Naive thymus-derived CD4-positive, alpha-beta T cell (primary cell): ENCODE results near the gene SIPA1L3. TPM values are rescaled to one million over a fixed set of nuclear protein-coding genes. Genes with fewer than 3 reads are reported as not detected.
A peak's percentile ranks its signal among the peaks of the same experiment; 100 is the strongest.

Source experiments
- ATAC-seq: fragments of 150-1000 bp; cut with Tn5 transposase; 2 replicates; pipeline ENCODE4 v1.10.0; 2021; ENCODE audit warnings: mild to moderate bottlenecking, moderate library complexity
- CTCF ChIA-PET: fragments of 350-600 bp; sonication (Branson Sonifier 250); formaldehyde crosslinking; loops from one replicate; lab custom pipeline; 2021; ENCODE audit warnings: antibody characterized with exemption; lab: Charles Lee
- POLR2A ChIA-PET: fragments of 350-600 bp; sonication (Branson Sonifier 250); formaldehyde crosslinking; loops from one replicate; lab custom pipeline; 2021; ENCODE audit warnings: antibody characterized with exemption, inconsistent platforms; lab: Charles Lee
- DNase-seq, 9 donors: peaks; one replicate each; pipeline versions ENCODE4 v3.0.0 to v3.0.0-alpha.2; 2020 to 2022; ENCODE audit warnings: mixed read lengths in 1 of 9
- H3K27ac ChIP-seq: one replicate; pipeline ENCODE4 v1.7.0; 2013; ENCODE audit warnings: mild to moderate bottlenecking, low read depth, low read length, moderate library complexity
- H3K27me3 ChIP-seq, 2 donors: one replicate each; pipeline ENCODE4 v1.7.0; 2013; ENCODE audit warnings: low read length in 2 of 2, mild to moderate bottlenecking in 2 of 2, moderate library complexity in 2 of 2; ENCODE audit not compliant: control insufficient read depth in 2 of 2, insufficient read depth in 2 of 2
- H3K36me3 ChIP-seq, 3 experiments: 1 replicate in 2 of 3; 2 replicates in 1 of 3; pipeline ENCODE4 v1.7.0; 2013; ENCODE audit warnings: low read length in 3 of 3, mild to moderate bottlenecking in 3 of 3, moderate library complexity in 1 of 3; ENCODE audit not compliant: insufficient read depth in 3 of 3, control insufficient read depth in 2 of 3
- H3K4me1 ChIP-seq, 2 donors: one replicate each; pipeline ENCODE4 v1.7.0; 2013; ENCODE audit warnings: low read length in 2 of 2, mild to moderate bottlenecking in 2 of 2, moderate library complexity in 1 of 2; ENCODE audit not compliant: control insufficient read depth in 2 of 2, insufficient read depth in 2 of 2
- H3K4me3 ChIP-seq: 2 replicates; pipeline ENCODE4 v1.7.0; 2013; ENCODE audit warnings: mild to moderate bottlenecking, low read length
- H3K9me3 ChIP-seq, 3 experiments: 1 replicate in 2 of 3; 2 replicates in 1 of 3; pipeline ENCODE4 v1.7.0; 2013; ENCODE audit warnings: low read length in 3 of 3; ENCODE audit not compliant: control insufficient read depth in 2 of 3
- H3K27ac Mint-ChIP-seq, 9 donors: one replicate each; pipeline ENCODE4 v1.8.0; 2020 to 2022; ENCODE audit warnings: mixed read lengths in 9 of 9, mild to moderate bottlenecking in 8 of 9, moderate library complexity in 5 of 9, inconsistent platforms in 2 of 9
- H3K27me3 Mint-ChIP-seq, 5 donors: one replicate each; pipeline ENCODE4 v1.8.0; 2021 to 2022; ENCODE audit warnings: mixed read lengths in 5 of 5, mild to moderate bottlenecking in 1 of 5
- H3K36me3 Mint-ChIP-seq, 5 donors: one replicate each; pipeline ENCODE4 v1.8.0; 2020 to 2022; ENCODE audit warnings: mixed read lengths in 5 of 5, mild to moderate bottlenecking in 3 of 5, inconsistent platforms in 1 of 5
- H3K4me1 Mint-ChIP-seq, 7 donors: one replicate each; pipeline ENCODE4 v1.8.0; 2020 to 2022; ENCODE audit warnings: mixed read lengths in 7 of 7, mild to moderate bottlenecking in 3 of 7, inconsistent platforms in 1 of 7
- H3K4me3 Mint-ChIP-seq, 10 donors: one replicate each; pipeline ENCODE4 v1.8.0; 2020 to 2022; ENCODE audit warnings: mild to moderate bottlenecking in 10 of 10, mixed read lengths in 10 of 10, moderate library complexity in 6 of 10, inconsistent platforms in 2 of 10
- H3K9me3 Mint-ChIP-seq, 11 donors: one replicate each; pipeline ENCODE4 v1.8.0; 2020 to 2022; ENCODE audit warnings: mixed read lengths in 11 of 11, mild to moderate bottlenecking in 4 of 11, inconsistent platforms in 1 of 11, moderate library complexity in 1 of 11
- intact Hi-C, 2 donors: fragments of 100-400 bp; cut with micrococcal nuclease; formaldehyde crosslinking; loops; one replicate each; pipeline ENCODE4 v1.15.1; 2023
- polyA plus RNA-seq, 2 donors: library from polyadenylated mRNA; unstranded; fragments of 300-500 nt; fragmentation: Illumina TruSeq; gene quantifications; one replicate each; pipeline ENCODE4 v1.2.3, GENCODE V29; 2021
- total RNA-seq, 6 experiments: library from RNA in 5 of 6; stranded (reverse) in 5 of 6; gene quantifications; 1 replicate in 5 of 6; 2 replicates in 1 of 6; pipeline ENCODE4 v1.2.3 and lab custom pipeline; 2021 to 2026

SIPA1L3 gene
- total and polyA plus RNA-seq, 7 experiments from 2014 or later = 0.91 to 38.7 (median 22.5) TPM

DNA sequence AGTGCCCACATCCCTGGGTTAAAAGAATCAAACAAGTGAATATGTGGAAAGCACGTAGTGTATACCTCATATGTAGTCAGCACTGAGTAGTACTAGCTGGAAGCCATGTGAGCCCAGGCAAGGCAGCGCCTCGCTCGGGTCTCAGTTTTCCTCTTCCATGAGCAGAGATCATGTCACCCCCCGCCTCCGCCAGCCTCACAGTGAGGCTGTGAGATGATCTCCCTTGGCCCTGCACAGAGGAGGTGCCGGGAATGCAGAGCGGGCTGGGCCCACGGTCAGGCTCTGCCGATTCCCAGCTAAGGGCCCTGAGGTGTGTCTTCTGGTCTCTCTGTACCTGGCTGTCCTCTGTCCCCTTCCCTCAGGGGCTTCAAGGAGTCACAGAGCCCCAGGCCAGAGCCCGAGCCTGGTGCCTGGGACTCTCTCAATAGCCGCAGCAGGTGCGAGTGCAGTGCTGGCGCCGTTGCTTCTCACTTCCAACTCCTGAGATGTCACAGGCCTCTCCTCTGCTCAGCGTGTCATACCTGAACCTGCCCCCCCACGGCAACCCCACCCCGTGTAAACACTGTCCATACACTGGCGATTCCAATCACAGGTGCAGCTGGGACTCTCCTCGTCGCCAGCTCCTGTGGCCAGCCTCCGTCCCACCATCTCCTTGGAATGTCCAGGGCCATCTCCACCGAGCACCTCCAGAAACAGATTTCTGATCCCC is 290.1 kb downstream of the SIPA1L3 start:
- DNase-seq (no peak), ATAC-seq (no peak)
- intact Hi-C loops = no loop called here
- Histone ChIP-seq H3K4me1 (no peaks in the 10 kb centered on the region), H3K27me3 (no peaks in the 10 kb centered on the region), H3K9me3 (no peaks in the 10 kb centered on the region), H3K36me3 (peaks cover 0 to 38% (median 0%) of the 10 kb centered on the region in 3 experiments), H3K27ac (no peak overlapping the region), H3K4me3 (no peak overlapping the region)
- H3K9me3 Mint-ChIP-seq = peaks cover 0 to 8% (median 0%) of the 10 kb centered on the region in 11 donors
- H3K4me1 Mint-ChIP-seq = peaks cover 0 to 6% (median 0%) of the 10 kb centered on the region in 7 donors
- POLR2A ChIA-PET = no interaction called here
- H3K27me3 Mint-ChIP-seq = no peaks in the 10 kb centered on the region
- no peak overlapping the region for H3K4me3 Mint-ChIP-seq
- H3K36me3 Mint-ChIP-seq = peaks cover 5 to 61% (median 20%) of the 10 kb centered on the region in 5 donors
- H3K27ac Mint-ChIP-seq = no peak overlapping the region
- CTCF ChIA-PET = no interaction called here

DNA sequence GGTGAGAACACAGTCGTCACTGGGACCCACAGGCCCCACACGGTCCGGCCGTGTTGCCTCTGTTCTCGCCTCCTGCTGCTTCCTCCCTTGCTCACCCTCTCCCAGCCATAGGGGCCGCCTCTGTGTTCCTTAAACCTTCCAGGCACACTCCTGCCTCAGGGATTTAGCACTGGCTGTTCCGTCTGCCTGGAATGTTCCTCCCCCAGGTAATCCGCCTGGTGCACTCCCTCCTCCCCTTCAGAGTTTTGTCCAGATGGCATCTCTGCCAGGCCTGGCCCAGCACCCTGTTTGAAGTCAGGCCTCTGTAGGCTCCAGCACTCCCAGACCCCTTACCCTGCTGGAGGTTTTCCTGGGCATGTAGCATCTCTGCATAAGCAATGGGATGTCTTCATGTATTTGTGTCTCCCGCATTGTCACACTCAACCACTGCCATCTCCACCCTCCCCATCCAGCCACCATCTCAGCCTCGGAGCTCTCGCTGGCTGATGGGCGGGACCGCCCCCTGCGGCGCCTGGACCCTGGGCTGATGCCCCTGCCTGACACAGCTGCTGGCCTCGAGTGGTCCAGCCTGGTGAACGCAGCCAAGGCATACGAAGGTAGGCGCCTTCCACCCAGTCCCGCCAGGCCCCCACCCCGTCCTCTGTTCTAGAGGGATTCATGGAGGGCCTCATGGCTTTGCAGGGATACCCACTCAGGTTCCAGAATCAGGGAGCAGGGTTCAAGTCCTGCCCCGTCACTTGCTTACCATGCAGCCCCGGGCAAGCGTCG is 291.1 kb downstream of the SIPA1L3 start:
- CTCF ChIA-PET = no interaction called here
- intact Hi-C loops = no loop called here
- no peaks in the 10 kb centered on the region for H3K27me3 Mint-ChIP-seq
- H3K4me1 Mint-ChIP-seq = peaks cover 0 to 6% (median 0%) of the 10 kb centered on the region in 7 donors
- no peak for ATAC-seq
- Histone ChIP-seq H3K27ac (no peak overlapping the region), H3K9me3 (no peaks in the 10 kb centered on the region), H3K4me3 (no peak overlapping the region), H3K36me3 (peaks cover 0 to 39% (median 0%) of the 10 kb centered on the region in 3 experiments), H3K4me1 (no peaks in the 10 kb centered on the region), H3K27me3 (no peaks in the 10 kb centered on the region)
- DNase-seq = no peak
- H3K4me3 Mint-ChIP-seq = peak overlapping the region in 1 of 10 donors; percentile 19
- POLR2A ChIA-PET = no interaction called here
- peaks cover 5 to 64% (median 25%) of the 10 kb centered on the region in 5 donors for H3K36me3 Mint-ChIP-seq
- H3K27ac Mint-ChIP-seq = peak overlapping the region in 1 of 9 donors; percentile 65
- H3K9me3 Mint-ChIP-seq = peaks cover 0 to 8% (median 0%) of the 10 kb centered on the region in 11 donors

DNA sequence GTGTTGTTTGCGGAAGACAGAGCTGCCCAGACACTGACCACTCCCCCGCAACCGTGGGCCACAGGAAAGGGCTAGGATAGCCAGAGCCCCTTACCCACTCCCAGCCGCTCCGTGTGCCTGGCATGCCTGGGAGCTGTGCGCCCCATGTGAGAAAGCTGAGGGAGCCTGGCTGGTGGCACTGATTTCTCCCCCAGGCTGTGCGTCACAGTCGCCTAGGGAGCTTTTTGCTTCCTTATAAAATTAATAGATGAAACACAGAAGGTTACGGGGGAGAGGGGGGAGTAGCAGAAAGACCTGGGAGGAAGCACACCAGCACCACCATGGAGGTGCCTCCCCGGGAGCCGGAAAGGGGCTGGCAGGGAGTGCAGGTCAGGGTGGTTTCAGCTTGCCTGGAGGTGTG is 292.3 kb downstream of the SIPA1L3 start:
- Mint-ChIP-seq H3K27ac (no peak overlapping the region), H3K9me3 (peaks cover 0 to 8% (median 0%) of the 10 kb centered on the region in 11 donors), H3K4me3 (no peak overlapping the region), H3K27me3 (no peaks in the 10 kb centered on the region), H3K36me3 (peaks cover 5 to 63% (median 28%) of the 10 kb centered on the region in 5 donors), H3K4me1 (peaks cover 0 to 6% (median 0%) of the 10 kb centered on the region in 7 donors)
- Histone ChIP-seq H3K4me3 (no peak overlapping the region), H3K4me1 (no peaks in the 10 kb centered on the region), H3K27me3 (no peaks in the 10 kb centered on the region), H3K36me3 (peaks cover 0 to 49% (median 0%) of the 10 kb centered on the region in 3 experiments), H3K27ac (no peak overlapping the region), H3K9me3 (no peaks in the 10 kb centered on the region)
- intact Hi-C loops = no loop called here
- ChIA-PET CTCF (no interaction called here), POLR2A (no interaction called here)
- no peak for ATAC-seq
- no peak for DNase-seq

DNA sequence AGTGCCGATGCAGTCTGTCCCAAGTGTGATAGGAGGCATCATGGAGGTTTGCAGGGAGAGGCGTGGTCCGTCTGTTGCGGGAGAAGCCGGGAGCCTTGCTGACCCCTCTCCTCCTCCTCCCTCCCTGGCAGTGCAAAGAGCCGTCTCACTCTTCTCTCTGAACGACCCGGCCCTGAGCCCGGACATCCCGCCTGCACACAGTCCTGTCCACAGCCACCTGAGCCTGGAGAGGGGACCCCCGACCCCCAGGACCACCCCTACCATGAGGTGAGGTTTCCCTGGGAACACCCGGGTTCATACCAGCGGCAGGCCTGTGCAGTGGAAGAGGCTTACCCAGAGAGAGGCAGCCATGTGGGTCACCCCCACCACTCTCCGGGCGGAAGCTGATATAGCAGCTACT is 294.7 kb downstream of the SIPA1L3 start:
- ChIA-PET CTCF (no interaction called here), POLR2A (no interaction called here)
- Histone ChIP-seq H3K4me1 (no peaks in the 10 kb centered on the region), H3K36me3 (peaks cover 0 to 65% (median 0%) of the 10 kb centered on the region in 3 experiments), H3K27me3 (no peaks in the 10 kb centered on the region), H3K4me3 (no peak overlapping the region), H3K9me3 (no peaks in the 10 kb centered on the region), H3K27ac (no peak overlapping the region)
- no peak overlapping the region for H3K4me3 Mint-ChIP-seq
- ATAC-seq (no peak), DNase-seq (no peak)
- intact Hi-C loops = no loop called here
- H3K9me3 Mint-ChIP-seq = no peaks in the 10 kb centered on the region
- no peak overlapping the region for H3K27ac Mint-ChIP-seq
- H3K27me3 Mint-ChIP-seq = no peaks in the 10 kb centered on the region
- no peaks in the 10 kb centered on the region for H3K4me1 Mint-ChIP-seq
- H3K36me3 Mint-ChIP-seq = peaks cover 0 to 60% (median 24%) of the 10 kb centered on the region in 5 donors

DNA sequence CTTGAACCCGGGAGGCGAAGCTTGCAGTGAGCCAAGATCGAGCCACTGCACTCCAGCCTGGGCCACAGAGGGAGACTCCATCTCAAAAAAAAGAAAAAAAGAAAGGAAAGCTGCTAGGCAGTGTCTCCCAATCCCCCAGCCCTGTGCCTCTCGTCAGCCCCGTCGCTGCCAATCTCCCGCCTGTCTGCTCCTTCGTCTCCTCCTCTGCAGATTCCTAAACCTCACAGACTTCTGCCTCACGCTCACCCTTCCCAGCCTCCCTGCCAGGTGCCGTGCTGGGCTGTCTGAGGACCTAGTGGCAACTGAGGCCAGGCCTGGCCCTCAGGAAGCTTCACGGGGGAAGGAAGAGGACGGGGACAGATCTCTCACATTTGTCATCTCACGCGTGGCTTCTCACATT is 295.5 kb downstream of the SIPA1L3 start:
- no peaks in the 10 kb centered on the region for H3K4me1 Mint-ChIP-seq
- ChIA-PET POLR2A (no interaction called here), CTCF (no interaction called here)
- ATAC-seq (no peak), DNase-seq (no peak)
- peak overlapping the region in 1 of 9 donors; percentile 28 for H3K27ac Mint-ChIP-seq
- no peak overlapping the region for H3K4me3 Mint-ChIP-seq
- H3K9me3 Mint-ChIP-seq = no peaks in the 10 kb centered on the region
- H3K27me3 ChIP-seq = no peaks in the 10 kb centered on the region
- H3K4me1 ChIP-seq = no peaks in the 10 kb centered on the region
- no peak overlapping the region for H3K27ac ChIP-seq
- peaks cover 0 to 5% (median 0%) of the 10 kb centered on the region in 5 donors for H3K27me3 Mint-ChIP-seq
- no peaks in the 10 kb centered on the region for H3K9me3 ChIP-seq
- intact Hi-C loops = no loop called here
- H3K36me3 ChIP-seq = peaks cover 0 to 65% (median 0%) of the 10 kb centered on the region in 3 experiments
- peaks cover 0 to 57% (median 20%) of the 10 kb centered on the region in 5 donors for H3K36me3 Mint-ChIP-seq
- no peak overlapping the region for H3K4me3 ChIP-seq

DNA sequence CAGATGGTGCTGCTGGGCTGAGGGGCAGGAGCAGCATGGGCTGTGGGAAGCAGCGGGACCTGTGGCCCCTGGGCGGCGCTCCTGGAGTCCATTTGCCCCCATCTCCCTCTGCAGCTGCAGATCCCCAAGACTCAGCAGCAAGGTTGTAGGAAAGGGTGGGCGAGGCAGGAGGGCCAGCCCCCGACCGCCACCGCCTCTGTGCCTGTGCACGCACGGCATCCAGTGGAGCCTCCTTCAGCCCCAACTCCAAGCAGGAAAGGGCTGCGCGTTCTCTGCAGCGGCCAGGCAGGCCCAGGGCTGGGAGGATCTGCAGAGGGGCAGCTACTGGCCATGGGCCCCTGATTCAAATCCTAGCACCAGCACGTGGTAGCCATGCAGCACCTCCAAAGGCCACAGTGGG is 296.2 kb downstream of the SIPA1L3 start:
- Mint-ChIP-seq H3K36me3 (peaks cover 0 to 56% (median 20%) of the 10 kb centered on the region in 5 donors), H3K4me3 (no peak overlapping the region), H3K27ac (no peak overlapping the region), H3K27me3 (peaks cover 2 to 7% (median 3%) of the 10 kb centered on the region in 5 donors), H3K4me1 (no peaks in the 10 kb centered on the region), H3K9me3 (no peaks in the 10 kb centered on the region)
- ChIA-PET POLR2A (no interaction called here), CTCF (no interaction called here)
- H3K4me3 ChIP-seq = no peak overlapping the region
- DNase-seq (no peak), ATAC-seq (no peak)
- H3K27me3 ChIP-seq = no peaks in the 10 kb centered on the region
- H3K4me1 ChIP-seq = no peaks in the 10 kb centered on the region
- no peaks in the 10 kb centered on the region for H3K9me3 ChIP-seq
- no peak overlapping the region for H3K27ac ChIP-seq
- peaks cover 0 to 58% (median 0%) of the 10 kb centered on the region in 3 experiments for H3K36me3 ChIP-seq
- intact Hi-C loops = no loop called here
